NCI-H128 (cell line): ENCODE data around the gene DLGAP1.
"Not testable (repeated sequence)": the region's sequence is repeated elsewhere in the genome, so short reads cannot be mapped to it uniquely, and the experiment has no call there.

Experiments used
- DNase-seq: peaks from one replicate; lab custom pipeline; 2025; ENCODE audit not compliant: unreplicated experiment; lab: John Stamatoyannopoulos, UW

DLGAP1 gene

DNA sequence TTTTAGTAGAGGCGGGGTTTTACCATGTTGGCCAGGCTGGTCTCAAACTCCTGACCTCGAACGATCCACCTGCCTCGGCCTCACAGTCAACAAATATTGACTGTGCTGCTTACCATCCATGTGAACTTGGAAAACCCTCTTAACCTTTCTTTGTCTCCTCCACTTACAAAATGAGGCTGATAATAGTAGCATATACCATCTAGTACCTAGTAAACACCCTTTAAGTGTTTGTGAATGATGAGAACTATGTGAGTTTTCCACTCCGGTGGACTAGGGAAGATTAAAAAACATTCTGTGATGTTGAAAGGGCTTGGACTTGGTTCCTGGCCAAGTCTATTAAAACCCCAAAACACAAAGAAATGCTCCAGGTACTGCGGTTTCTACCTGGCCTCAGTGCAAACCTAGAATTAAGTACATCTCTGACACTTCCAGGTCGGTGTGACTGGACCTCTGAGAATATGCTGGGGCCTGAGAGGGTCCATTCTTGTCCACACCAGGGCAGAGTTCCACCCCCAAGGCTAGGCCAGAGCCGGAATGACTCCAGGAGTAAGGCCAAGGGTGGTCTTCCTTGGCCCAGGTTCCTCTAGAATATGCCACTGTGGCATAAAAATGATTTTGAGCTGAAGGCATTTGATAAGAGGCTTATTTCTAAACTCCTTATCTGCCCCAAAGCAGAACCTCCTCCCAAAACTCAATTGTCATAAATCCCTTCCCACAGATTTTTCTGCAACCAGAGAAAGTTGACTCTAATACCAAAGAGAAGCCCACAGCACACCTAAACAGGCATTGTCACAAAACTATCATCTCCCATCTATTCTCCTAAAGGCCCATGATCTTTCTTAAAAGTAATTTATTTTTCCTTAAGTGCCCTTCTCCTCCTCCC is 787.6 kb downstream of the DLGAP1 start:
- no peak for DNase-seq

DNA sequence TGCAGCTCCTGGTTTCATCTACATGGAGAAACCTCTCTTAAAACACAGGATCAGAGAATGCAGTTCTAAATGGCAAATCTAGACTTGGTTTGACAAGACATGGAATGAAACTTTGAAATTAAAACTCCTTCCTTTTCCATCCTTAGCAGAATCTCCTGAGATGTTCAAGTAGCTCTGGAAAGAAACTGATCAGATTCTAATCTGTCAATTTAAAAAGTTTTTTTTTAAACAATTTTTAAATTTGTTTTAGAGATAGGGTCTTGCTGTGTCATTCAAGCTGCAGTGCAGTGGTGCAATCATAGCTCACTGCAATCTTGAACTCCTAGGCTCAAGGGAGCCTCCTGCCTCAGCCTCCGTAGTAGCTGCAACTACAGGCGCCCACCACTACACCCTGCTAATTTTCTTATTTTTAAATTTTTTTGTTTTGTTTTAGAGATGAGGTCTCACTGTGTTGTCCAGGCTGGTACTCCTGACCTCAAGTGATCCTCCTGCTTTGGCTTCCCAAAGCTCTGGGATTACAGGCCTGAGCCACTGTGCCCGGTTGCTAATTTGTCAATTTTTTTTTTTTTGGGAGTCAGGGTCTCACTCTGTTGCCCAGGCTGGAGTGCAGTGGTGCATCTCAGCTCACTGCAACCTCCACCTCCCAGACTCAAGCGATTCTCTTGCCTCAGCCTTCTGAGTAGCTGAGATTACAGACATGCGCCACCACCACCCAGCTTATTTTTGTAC is 788.4 kb downstream of the DLGAP1 start:
- no peak for DNase-seq

DNA sequence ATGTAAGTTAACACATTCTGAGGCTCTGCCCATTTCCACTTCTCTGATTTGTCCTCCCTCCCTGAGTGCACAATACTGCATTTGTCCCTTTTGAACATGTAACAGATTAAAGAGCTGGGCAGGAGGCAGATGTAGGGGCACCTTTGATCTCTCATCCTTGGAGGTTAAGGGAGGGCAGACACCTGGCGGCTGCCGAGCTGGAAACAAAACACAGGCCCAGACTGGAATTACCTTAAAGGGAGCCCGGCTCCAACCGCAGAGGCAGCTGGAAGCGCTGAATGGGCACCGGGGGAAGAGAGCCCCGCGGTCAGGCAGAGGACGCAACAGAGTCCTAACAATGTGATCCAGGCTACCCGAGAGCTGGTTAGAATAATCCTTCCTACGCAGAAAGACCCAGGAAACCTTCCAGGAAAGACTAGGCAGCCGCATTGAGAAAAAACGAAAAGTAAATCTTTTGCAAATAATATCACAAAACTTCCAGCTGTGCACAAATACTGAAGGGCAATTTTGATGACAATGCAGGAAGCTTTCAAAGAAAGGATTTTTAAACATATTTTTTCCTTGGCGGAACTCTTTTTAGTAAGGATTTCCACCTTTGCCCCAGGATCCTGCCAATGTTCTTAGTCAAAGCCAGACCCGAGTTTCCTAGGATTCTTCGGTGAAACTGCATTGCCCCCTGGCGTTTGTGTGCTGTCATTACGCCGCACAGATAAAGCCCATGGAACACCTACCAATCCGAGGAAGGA is 789.2 kb downstream of the DLGAP1 start:
- peak; percentile 94 for DNase-seq

DNA sequence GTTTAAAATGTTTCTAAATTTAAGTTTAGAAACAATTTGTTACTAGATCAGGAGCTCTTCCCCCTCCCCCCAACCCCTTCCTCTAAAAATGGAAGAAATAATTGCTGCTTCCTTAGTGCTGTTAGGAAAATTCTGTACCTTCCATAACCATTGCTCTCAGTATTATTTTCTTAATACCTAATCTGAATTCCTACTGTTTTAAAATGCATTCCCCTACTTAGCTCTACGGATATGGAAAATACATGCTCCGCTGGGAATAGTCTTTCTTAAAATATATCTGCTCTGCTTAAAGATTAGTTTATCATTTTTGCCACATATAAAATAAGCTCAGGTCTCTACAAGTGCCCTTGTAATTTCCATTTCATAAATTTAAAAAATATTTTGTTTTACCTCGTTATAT is 789.9 kb downstream of the DLGAP1 start:
- no peak for DNase-seq

DNA sequence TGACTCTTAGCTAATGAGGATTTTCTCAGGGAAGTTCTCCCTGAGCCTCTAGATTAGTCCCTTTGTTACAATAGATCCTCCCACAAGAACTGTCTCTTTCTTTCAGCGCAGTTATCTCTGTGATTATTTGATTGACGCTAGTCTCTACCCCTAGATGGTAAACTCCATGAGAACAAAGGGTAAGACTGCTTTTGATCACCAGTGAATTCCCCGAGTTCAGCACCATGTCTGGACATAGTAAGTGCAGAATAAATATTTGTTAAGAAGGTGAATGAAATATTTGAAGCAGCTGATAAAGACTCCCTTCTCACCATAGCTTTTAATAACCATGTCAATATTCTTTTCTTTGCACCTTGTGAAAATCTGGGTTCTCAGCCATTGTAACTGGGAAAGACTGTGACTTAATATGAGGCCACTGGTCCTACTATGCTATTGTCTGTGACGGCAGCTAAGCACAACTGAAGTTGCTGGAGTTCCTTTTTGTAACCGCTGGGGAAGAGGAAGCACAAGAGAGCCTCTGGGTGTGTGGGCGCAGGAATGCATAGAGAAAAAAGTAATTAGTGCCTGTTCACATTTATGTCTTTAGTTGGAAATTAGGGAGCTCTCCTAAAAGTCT is 790.4 kb downstream of the DLGAP1 start:
- no peak for DNase-seq

DNA sequence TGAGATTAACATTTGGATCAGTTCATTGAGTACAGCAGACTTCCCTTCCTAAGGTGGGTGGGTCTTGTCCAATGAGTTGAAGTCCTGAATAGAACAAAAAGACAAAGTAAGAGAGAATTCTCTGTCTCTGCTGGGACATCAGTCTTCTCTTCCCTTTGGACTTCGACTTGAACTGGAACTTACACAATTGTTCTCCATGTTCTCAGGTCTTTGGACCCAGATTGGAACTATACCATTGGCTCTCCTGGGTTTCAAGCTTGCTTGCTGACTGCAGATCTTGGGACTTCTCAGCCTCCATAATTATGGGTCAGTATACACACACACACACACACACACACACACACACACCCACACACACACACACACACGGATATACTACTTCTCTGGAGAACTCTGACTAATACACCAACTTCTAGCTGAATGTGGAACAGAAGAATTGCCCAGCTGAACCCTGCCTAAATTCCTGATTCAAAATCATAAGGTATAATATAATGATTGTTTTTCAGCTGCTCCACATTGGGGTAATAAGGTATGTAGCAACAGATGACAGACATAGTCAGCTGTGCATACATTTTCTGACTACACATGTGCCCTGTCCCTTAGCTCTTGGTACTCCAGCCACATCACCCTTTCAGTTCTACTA is 791.1 kb downstream of the DLGAP1 start:
- DNase-seq, result no peak

DNA sequence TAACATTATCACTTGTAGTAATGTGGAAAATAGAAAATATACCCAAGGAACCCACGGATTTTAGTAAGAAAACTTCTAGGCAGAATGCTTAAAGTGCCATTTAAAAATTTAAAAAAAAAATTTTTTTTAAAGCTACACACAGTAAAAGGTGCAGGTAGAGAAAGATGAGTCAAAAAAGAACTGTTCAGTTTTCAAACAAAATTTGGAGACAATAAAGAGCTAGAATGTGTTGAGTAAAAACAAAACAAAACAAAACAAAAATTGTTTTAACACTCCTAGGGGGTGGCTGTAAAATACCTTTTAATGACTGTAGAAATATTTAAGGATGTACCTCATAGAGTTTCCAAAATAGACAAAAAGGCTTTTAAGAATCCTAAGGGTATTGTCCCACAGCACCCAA is 793.1 kb downstream of the DLGAP1 start:
- DNase-seq, result no peak

DNA sequence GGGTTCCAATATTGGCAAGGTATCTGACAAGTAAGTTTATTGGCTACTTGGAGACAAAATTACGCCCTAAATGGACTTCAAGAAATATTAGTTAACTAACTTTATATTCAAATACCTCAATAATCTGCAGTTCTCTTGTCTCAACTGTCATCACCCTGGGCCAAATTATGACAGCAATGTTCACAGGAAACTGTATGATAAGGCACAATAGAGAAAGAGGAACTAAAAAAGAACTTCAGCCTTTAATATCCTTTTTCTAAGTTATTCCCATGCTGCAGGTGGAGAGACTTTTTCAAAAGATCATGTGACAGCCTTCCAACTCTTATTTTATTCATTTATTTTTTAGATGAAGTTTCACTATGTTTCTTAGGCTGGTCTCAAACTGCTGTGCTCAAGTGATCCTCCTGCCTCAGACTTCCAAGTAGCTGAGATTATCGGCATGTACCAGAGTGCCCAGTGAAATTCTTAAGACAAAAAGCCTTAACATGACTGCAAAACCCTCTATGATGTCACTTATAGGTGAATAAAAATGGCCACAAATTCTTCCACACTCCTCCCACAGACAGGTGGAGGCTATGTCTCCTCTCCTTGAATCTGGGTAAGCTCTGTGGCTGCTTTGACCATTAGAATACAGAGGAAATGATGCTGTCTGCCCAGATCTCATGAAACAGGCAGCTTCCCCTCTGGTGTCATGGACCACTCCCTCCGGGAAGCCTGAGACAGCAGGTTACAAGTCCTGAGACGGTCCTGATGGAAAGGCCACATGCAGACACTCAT is 794.2 kb downstream of the DLGAP1 start:
- DNase-seq, result no peak

DNA sequence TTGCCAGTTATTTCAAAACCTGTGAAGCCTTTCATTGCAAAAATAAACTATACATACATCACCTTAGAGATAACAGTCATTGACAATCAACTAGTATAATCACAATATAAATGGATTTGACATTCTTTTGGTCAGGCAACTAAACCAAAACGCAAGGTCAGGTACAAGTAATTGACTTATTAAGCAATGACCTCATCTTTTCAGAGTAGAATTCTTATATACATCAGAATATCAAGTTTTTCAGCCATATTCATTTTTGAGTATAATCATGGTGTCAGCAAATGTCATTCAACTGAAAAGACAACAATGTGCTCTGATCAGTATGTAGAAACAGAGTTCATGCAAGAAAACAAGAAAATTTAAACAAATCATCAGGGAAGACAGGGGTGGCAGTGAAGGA is 796.6 kb downstream of the DLGAP1 start:
- DNase-seq, result no peak

DNA sequence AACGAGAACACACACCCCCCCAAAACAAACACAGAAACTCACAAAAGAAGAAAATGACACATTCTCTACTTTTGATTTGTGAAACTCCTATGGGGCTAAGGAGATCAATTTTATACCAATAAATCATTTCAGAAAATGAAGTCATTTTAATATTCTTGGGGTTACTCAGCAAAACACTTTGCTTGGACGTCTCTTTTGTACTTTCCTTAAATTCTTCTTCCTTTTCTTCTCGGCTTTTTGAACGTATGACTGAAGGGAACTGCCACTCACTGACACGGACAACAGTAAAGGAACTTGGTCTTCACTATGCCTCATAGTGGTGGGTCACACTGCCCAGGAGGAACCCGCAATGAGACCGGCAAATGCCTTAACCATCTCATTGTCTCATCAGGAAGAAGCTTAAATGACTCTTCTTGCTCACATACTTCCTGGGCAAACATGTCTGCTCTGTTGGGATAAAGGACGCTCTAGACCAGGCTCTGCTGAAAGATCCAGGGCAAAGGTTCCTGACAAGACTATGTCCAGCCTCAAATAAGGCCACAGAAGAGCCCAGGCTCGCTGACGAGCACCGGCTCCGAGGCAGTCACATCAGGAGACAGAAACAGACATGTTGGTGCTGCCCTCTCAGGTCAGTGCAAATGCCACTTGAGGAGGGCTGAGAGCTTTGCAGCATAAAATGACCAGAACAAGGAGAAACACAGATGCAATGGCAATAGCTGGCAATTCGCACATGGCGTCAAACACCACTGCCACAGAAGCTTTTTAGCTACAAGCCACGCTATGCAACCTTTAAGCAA is 799.7 kb downstream of the DLGAP1 start:
- DNase-seq, result no peak

DNA sequence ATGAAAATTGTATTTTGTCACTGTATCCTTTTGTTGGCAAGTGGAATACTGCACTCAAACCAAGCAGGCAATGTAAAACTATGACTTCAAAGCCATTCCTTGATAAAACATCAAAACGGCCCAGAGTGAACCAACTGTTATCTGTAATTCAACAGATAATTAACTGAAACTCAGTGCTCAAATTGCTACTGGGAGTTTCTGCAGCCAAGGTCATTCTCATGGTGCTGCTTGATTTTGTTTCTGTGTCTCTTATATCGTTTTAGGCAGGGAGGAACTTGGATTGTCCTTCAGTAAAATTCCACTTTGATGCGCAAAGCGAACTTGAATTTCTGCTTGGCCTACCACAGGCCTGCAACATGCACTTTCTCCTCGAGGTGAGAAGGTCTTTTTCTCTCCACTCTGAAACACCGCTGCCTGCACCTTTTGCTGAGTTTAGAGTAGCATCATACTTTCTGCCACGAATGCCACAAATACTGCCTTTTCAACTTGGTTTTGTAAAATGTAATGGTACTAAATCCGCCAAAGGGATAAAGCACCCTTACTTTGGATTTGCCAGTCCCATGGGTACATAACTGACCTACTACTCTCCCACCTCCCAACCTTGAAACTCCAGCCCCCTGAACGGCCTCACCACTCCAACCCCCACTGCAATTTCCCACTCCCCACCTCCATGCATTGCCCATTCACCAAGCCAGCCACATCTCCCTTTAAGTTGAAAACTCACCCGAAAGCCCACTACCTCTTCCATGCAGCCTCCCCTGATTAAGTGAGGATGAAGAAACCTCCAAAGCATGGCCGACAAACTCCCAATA is 800.5 kb downstream of the DLGAP1 start:
- DNase-seq, result no peak

DNA sequence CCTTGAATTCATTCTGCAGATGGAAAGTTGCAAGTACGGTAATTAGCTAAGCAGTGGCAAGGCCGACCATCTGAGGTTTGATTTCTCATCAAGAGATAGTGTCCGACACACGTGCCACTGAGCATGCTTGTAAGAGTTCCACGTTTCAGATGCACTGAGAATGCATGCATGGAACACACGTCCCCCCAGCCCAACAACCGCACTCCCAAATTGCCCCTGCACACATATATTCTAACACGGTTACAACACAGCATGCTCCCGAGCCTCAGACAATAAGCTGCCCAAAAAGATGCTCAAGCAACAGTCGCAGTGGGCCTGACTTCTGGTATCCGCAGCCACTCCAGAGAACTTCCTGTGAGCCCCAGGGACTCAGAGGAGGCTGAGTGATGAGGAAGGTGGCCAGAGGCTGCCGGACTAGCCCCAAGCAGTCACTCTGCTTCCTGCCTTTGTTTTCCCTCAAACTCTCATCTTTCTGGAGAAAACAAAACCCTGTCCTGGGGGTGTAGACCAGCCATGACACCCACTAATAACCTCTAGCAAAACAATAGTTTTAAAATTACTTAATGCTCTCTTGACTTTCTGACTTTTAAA is 801.2 kb downstream of the DLGAP1 start:
- no peak for DNase-seq

DNA sequence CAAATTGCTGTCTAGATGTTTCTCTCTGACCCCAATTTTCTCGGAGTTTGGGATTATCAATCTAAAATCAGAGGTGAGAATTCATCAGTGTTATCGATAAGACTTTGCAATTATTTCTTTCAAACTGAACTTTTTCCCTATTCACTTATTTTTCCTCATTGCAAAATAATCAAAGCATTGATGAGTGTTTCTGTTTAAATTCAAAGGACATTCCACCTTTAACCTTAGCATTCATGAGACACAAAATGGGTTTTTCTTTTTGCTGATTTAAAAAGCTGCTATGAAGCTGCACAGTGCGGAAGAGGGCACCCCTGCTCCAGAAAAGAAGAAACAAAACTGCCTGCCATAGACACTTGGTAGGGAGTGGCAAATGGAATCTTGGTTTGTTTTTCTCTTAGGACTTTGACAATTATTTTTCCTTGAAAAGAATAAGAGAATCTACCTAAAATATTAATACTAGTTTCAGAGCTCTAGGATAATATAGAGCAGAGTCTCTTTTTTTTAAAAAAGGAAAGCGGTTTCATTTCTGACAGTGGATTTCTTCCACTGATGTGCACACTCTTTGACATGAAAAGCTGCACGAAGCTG is 801.8 kb downstream of the DLGAP1 start:
- DNase-seq, result no peak

DNA sequence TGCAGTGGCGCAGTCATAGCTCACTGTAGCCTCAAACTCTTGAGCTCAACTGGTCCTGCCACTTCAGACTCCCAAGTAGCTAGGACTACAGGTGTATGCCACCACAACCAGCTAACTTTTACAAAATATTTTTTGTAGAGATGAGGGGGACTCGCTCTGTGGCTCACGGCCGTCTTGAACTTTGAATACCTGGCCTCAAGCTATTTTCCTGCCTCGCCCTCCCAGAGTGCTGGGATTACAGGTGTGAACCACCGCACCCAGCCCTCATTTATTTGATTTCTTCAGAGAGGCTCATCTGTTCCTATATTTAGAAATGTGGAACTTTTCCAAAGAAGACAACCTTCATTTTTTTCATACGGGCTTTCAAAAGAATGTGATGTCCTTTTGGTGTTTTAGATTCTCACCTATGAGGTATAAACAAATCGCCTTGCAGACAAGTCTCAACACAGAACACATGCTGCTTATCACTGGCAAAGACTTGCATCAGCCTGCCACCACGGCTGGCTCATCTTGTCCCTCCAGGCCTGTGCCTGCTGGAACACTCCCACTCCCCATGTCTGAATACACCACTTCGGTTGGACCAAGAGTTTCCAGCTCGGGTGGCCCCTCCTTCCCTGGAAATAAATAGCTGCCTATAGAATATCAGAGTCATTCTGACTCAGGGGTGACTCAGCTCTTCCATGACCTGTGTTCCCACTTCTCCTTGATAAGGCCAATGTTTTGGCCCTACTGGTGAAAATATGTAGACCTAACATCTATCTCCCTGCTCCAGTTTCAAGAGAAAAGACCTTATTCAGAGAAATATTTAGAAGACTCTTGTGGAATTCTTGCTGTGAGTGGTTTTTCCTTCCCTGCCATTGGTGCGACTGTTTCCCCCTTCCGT is 802.5 kb downstream of the DLGAP1 start:
- DNase-seq, result no peak

DNA sequence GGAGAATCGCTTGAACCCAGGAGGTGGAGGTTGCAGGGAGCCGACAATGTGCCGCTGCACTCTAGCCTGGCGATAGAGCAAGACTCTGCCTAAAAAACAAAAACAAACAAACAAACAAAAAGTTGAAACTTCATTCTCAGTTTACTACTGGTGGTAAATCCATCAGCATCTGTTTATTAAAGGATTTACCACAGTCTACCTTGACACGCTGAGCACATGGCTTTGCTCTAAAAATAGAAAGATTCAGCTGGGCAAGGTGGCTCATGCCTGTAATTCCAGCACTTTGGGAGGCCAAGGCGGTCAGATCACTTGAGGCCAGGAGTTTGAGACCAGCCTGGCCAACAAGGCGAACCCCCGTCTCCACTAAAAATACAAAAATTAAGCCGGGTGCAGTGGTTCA is 803.8 kb downstream of the DLGAP1 start:
- DNase-seq, result no peak

DNA sequence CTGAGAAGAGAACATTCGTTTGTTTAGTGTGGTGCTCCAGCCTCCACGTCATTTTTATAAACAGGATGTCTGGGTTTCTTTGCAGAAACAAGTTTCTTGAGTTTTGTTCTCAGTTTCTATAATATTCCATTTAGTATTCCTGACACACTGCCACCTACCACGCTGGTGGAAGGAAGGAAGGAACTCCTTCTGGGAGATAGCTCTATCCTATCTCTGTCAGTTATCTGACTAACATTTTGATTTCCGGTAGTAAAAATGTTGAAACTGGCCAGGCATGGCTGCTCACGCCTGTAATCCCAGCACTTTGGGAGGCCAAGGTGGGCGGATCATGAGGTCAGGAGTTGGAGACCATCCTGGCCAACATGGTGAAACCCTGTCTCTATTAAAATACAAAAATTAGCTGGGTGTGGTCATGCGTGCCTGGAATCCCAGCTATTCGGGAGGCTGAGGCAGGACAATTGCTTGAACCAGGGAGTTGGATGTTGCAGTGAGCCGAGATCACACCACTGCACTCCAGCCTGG is 804.5 kb downstream of the DLGAP1 start:
- DNase-seq, result not testable (repeated sequence)
